PFSK-1 (cell line): ENCODE results near the gene DCAF11.

Source experiments
- POLR2AphosphoS5 ChIP-seq: IDR thresholded peaks from 2 replicates; pipeline ENCODE4 v1.6.1; 2012; ENCODE audit warnings: low read depth, mild to moderate bottlenecking, control low read depth, low read length, moderate library complexity
- SIN3A ChIP-seq: IDR thresholded peaks from 2 replicates; pipeline ENCODE4 v1.6.1; 2012; ENCODE audit warnings: mild to moderate bottlenecking, low read length, moderate library complexity, borderline replicate concordance; ENCODE audit not compliant: insufficient read depth
- TAF1 ChIP-seq: IDR thresholded peaks from 2 replicates; pipeline ENCODE4 v1.6.1; 2012; ENCODE audit warnings: low read length, control low read depth, borderline replicate concordance; ENCODE audit not compliant: insufficient read depth
- TF ChIP-seq, protein P1 (sequence below), 2 experiments: IDR thresholded peaks; 2 replicates each; pipeline versions ENCODE4 v1.6.1 to v1.8.0; 2011 to 2012; ENCODE audit warnings: low read depth in 2 of 2, low read length in 2 of 2, control low read depth in 1 of 2, inconsistent platforms in 1 of 2, mild to moderate bottlenecking in 1 of 2, moderate library complexity in 1 of 2; ENCODE audit not compliant: insufficient read depth in 1 of 2

DNA sequence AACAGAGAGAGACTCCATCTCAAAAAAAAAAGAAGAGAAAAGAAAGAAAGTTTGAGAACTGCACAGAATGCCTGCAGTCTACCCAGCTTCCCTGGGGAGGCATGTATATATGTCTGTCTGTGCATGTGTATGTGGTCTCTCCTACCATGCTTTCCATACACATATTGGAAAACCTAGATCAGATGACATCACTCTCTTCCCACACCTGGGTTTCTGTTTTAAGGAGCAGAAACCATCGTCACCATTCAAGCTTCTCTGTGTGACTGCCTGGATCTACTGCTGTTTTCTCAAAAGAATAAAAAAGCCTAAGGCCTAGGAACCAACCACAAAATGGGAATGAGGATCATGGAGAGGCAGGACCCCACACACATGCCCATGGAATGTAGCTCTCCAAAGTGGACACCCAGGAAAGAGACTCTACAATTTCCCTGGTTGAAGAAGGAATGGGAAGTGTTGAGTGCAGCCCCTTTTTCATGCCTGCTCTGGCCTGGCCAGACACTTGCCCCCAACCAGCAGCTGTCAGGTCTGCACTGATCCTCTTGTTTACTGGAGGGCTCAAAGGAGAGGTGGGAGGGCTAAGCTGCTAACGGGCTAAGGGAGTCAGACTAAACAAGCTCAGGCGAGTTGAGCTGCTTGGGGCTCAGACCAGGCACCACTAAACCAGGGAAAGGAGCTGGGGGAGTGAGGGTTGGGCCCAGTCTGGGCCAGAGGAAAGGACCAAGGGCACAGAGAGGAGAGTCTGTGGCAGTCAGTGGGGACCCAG, 28.2 kb upstream of the DCAF11 start:
- TF ChIP-seq TAF1 = no peak
- no peak for TF ChIP-seq SIN3A
- no peak for TF ChIP-seq POLR2AphosphoS5
- TF ChIP-seq, protein P1, sequence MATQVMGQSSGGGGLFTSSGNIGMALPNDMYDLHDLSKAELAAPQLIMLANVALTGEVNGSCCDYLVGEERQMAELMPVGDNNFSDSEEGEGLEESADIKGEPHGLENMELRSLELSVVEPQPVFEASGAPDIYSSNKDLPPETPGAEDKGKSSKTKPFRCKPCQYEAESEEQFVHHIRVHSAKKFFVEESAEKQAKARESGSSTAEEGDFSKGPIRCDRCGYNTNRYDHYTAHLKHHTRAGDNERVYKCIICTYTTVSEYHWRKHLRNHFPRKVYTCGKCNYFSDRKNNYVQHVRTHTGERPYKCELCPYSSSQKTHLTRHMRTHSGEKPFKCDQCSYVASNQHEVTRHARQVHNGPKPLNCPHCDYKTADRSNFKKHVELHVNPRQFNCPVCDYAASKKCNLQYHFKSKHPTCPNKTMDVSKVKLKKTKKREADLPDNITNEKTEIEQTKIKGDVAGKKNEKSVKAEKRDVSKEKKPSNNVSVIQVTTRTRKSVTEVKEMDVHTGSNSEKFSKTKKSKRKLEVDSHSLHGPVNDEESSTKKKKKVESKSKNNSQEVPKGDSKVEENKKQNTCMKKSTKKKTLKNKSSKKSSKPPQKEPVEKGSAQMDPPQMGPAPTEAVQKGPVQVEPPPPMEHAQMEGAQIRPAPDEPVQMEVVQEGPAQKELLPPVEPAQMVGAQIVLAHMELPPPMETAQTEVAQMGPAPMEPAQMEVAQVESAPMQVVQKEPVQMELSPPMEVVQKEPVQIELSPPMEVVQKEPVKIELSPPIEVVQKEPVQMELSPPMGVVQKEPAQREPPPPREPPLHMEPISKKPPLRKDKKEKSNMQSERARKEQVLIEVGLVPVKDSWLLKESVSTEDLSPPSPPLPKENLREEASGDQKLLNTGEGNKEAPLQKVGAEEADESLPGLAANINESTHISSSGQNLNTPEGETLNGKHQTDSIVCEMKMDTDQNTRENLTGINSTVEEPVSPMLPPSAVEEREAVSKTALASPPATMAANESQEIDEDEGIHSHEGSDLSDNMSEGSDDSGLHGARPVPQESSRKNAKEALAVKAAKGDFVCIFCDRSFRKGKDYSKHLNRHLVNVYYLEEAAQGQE (IDR thresholded peaks at IDR 0.05; ENCODE audit: insufficient read depth in 1 of 2, low read depth in 2 of 2, low read length in 2 of 2) = no peak
